Endothelial cell of umbilical vein (primary cell): ENCODE results near the gene INPP1. TPM values are rescaled to one million over a fixed set of nuclear protein-coding genes. Genes with fewer than 3 reads are reported as not detected.

ENCODE experiments used
- BruUV-seq: library from RNA; stranded (reverse); fragments of 400-500 nt; replicated peaks from 2 replicates; lab custom pipeline; 2021; lab: Mats Ljungman, UMichigan
- CTCF ChIA-PET: fragments of 300-600, 350-600 bp; sonication (Branson Sonifier 250); formaldehyde crosslinking; loops from one replicate; lab custom pipeline; 2021; ENCODE audit warnings: antibody characterized with exemption, inconsistent platforms; lab: Charles Lee
- POLR2A ChIA-PET: fragments of 300-600, 350-600 bp; sonication (Branson Sonifier 250); formaldehyde crosslinking; loops from one replicate; lab custom pipeline; 2021; ENCODE audit warnings: antibody characterized with exemption, inconsistent platforms; lab: Charles Lee
- DNase-seq: peaks from one replicate; pipeline ENCODE4 v3.0.0-alpha.2; 2011; ENCODE audit warnings: low read depth, low spot score
- FAIRE-seq: peaks from 2 replicates; lab custom pipeline; 2011; peaks lifted over from hg19 to GRCh38; lab: Jason Lieb, UNC
- H2AFZ ChIP-seq: 2 replicates; pipeline ENCODE4 v1.6.0; 2012; ENCODE audit warnings: low read depth, low read length, control low read depth, inconsistent platforms
- H3K27ac ChIP-seq: 2 replicates; pipeline ENCODE4 v1.5.1; 2011; ENCODE audit warnings: low read depth, mild to moderate bottlenecking, control low read depth, low read length, moderate library complexity; ENCODE audit not compliant: insufficient read depth
- H3K27me3 ChIP-seq, 2 experiments: 2 replicates each; pipeline versions ENCODE4 v1.6.0 to v1.6.1; 2011; ENCODE audit warnings: low read length in 2 of 2, mixed read lengths in 1 of 2; ENCODE audit not compliant: control insufficient read depth in 2 of 2, insufficient read depth in 2 of 2
- H3K36me3 ChIP-seq, 2 experiments: 2 replicates in 1 of 2; 3 replicates in 1 of 2; pipeline ENCODE4 v1.5.1; 2011; ENCODE audit warnings: low read length in 2 of 2, mild to moderate bottlenecking in 1 of 2, moderate library complexity in 1 of 2; ENCODE audit not compliant: control insufficient read depth in 2 of 2, insufficient read depth in 2 of 2; ENCODE audit errors: extremely low read depth in 1 of 2
- H3K4me1 ChIP-seq: 3 replicates; pipeline ENCODE4 v1.5.1; 2011; ENCODE audit warnings: mild to moderate bottlenecking, low read length; ENCODE audit not compliant: control insufficient read depth, insufficient read depth; ENCODE audit errors: extremely low read depth
- H3K4me2 ChIP-seq: 2 replicates; pipeline ENCODE4 v1.6.1; 2011; ENCODE audit warnings: low read length, control low read depth, mixed read lengths; ENCODE audit not compliant: insufficient read depth
- H3K4me3 ChIP-seq, 3 experiments: fragments of 200-600 bp in 1 of 3; sonication (generic), shearing (Covaris generic) in 1 of 3; replicated peaks in 1 of 3; 2 replicates each; pipeline ENCODE4 v1.5.1; 2011 to 2016; ENCODE audit warnings: control low read depth in 3 of 3, low read length in 3 of 3, mild to moderate bottlenecking in 2 of 3, inconsistent platforms in 1 of 3, low read depth in 1 of 3, moderate library complexity in 1 of 3; ENCODE audit not compliant: insufficient read depth in 1 of 3
- H3K79me2 ChIP-seq: 2 replicates; pipeline ENCODE4 v1.6.0; 2012; ENCODE audit warnings: low read length, inconsistent platforms; ENCODE audit not compliant: control insufficient read depth, insufficient read depth
- H3K9ac ChIP-seq: replicated peaks from 2 replicates; pipeline ENCODE3; 2011; ENCODE audit warnings: low read length, control low read depth; ENCODE audit not compliant: insufficient read depth; ENCODE audit errors: extremely low read depth
- H3K9me1 ChIP-seq: replicated peaks from 3 replicates; pipeline ENCODE4 v1.6.0; 2011; ENCODE audit warnings: mild to moderate bottlenecking, low read length; ENCODE audit not compliant: control insufficient read depth, insufficient read depth; ENCODE audit errors: extremely low read depth
- H3K9me3 ChIP-seq: replicated peaks from 2 replicates; pipeline ENCODE4 v1.5.1; 2012; ENCODE audit warnings: low read length, inconsistent platforms; ENCODE audit not compliant: control insufficient read depth, insufficient read depth
- H4K20me1 ChIP-seq: replicated peaks from 2 replicates; pipeline ENCODE3; 2011; ENCODE audit warnings: mild to moderate bottlenecking, low read length; ENCODE audit not compliant: control insufficient read depth, insufficient read depth; ENCODE audit errors: extremely low read depth
- EZH2 ChIP-seq: IDR thresholded peaks from 2 replicates; pipeline ENCODE4 v1.6.1; 2012; ENCODE audit warnings: borderline replicate concordance, low read depth, mild to moderate bottlenecking, moderate library complexity, low read length, inconsistent platforms; ENCODE audit not compliant: severe bottlenecking
- FOS ChIP-seq: IDR thresholded peaks from 2 replicates; pipeline ENCODE4 v1.6.1; 2011; ENCODE audit warnings: mild to moderate bottlenecking, low read length, moderate library complexity, borderline replicate concordance; ENCODE audit not compliant: insufficient read depth
- GATA2 ChIP-seq: IDR thresholded peaks from 2 replicates; pipeline ENCODE4 v1.7.0; 2011; ENCODE audit warnings: low read depth, mild to moderate bottlenecking, moderate library complexity, mixed read lengths, low read length; ENCODE audit not compliant: insufficient read length, insufficient read depth
- JUN ChIP-seq: IDR thresholded peaks from 2 replicates; pipeline ENCODE4 v1.6.1; 2011; ENCODE audit warnings: borderline replicate concordance, low read depth; ENCODE audit not compliant: insufficient read length, insufficient read depth
- MYC ChIP-seq: IDR thresholded peaks from one replicate; pipeline ENCODE4 v1.6.1; 2011; ENCODE audit warnings: mild to moderate bottlenecking, low read depth, low read length
- POLR2A ChIP-seq: IDR thresholded peaks from 2 replicates; pipeline ENCODE4 v1.6.1; 2012; ENCODE audit warnings: low read depth, mild to moderate bottlenecking, control low read depth, low read length
- POLR2AphosphoS5 ChIP-seq: IDR thresholded peaks from 2 replicates; pipeline ENCODE4 v1.6.1; 2012; ENCODE audit warnings: low read depth, mild to moderate bottlenecking, control low read depth, low read length, moderate library complexity; ENCODE audit not compliant: insufficient read depth
- dilution Hi-C: fragments of 300-500 bp; cut with MboI; formaldehyde crosslinking; loops from one replicate; pipeline ENCODE4 v1.15.0; 2019; ENCODE audit warnings: low sequenced_read_pairs; ENCODE audit not compliant: extremely low pct_ligation_motif_present
- intact Hi-C: fragments of 100-400 bp; cut with micrococcal nuclease; formaldehyde crosslinking; loops from one replicate; pipeline ENCODE4 v1.10.0; 2022
- polyA plus RNA-seq, 4 experiments: library from polyadenylated mRNA; depleted of rRNA in 3 of 4; stranded (reverse) in 3 of 4; unstranded in 1 of 4; fragments of >200 nt; gene quantifications; 2 replicates each; pipeline versions ENCODE4 v1.2.1 to v1.2.3, GENCODE V29; 2011 to 2012; ENCODE audit warnings: missing spikeins in 1 of 4
- total RNA-seq: library from RNA; stranded (reverse); gene quantifications from 2 replicates; pipeline ENCODE4 v1.2.3, GENCODE V29; 2021
- TF ChIP-seq, protein P1 (sequence below), 2 donors: IDR thresholded peaks; 1 replicate in 1 of 2; 2 replicates in 1 of 2; pipeline ENCODE4 v1.5.1; 2011; ENCODE audit warnings: low read length in 2 of 2, mild to moderate bottlenecking in 2 of 2, moderate library complexity in 2 of 2, control low read depth in 1 of 2, inconsistent platforms in 1 of 2, low read depth in 1 of 2; ENCODE audit not compliant: insufficient read depth in 1 of 2; ENCODE audit errors: extremely low read depth in 1 of 2
- TF ChIP-seq, protein P2 (sequence below): IDR thresholded peaks from 2 replicates; pipeline ENCODE4 v1.6.1; 2011; ENCODE audit not compliant: insufficient read depth, insufficient read length

Gene INPP1
- total and polyA plus RNA-seq, 2 donors (not counting 3 experiments of a cell fraction or from before 2014, with no cell fraction given) = 10.6 to 36.8 TPM

DNA sequence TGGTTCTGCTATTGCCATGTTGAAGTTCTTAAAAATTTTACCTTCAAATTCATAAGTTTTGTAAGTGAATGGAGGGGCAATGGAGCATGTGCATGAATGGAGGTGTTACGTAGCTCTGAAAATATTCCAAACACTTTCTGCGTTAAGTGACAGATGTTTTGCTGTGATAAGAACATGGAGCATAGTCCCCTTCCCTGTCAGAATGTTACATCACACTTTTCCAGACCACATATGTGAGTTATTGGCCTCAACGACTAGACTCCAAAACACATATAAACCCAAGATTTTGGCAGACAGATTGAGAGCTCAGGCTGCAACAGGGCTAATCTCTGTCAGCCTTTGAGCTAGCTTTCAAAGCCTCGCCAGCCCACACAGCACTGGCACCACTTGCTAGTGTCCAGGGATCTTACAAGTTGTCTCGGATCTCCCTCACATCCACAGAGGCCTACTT, 37.6 kb downstream of the INPP1 start:
- CTCF ChIA-PET = interaction anchor here (0.6 to 3.5 kb wide), 2 partner anchors 130 to 182 kb away, joined by 3 to 35 read pairs; no protein-coding TSS in a partner anchor
- intact Hi-C loops = no loop called here

More for the DNA sequence above, 37.6 kb downstream of the INPP1 start:
- Histone ChIP-seq H3K36me3 (no peaks in the 10 kb centered on the region), H3K27me3 (peaks cover 0 to 4% of the 10 kb centered on the region in 2 experiments), H3K9me1 (no peaks in the 10 kb centered on the region), H3K9ac (no peak overlapping the region), H3K27ac (no peak overlapping the region), H3K9me3 (no peaks in the 10 kb centered on the region), H3K79me2 (no peaks in the 10 kb centered on the region), H4K20me1 (no peaks in the 10 kb centered on the region), H3K4me1 (no peaks in the 10 kb centered on the region), H3K4me2 (no peak overlapping the region), H3K4me3 (no peak overlapping the region), H2AFZ (no peak overlapping the region)
- BruUV-seq = no TSS peak
- DNase-seq = no peak
- dilution Hi-C loops = no loop called here
- POLR2A ChIA-PET = no interaction called here
- no peak for TF ChIP-seq MYC
- TF ChIP-seq EZH2 = no peak
- no peak for TF ChIP-seq POLR2AphosphoS5
- no peak for TF ChIP-seq FOS
- no peak for TF ChIP-seq GATA2
- TF ChIP-seq, protein P1, sequence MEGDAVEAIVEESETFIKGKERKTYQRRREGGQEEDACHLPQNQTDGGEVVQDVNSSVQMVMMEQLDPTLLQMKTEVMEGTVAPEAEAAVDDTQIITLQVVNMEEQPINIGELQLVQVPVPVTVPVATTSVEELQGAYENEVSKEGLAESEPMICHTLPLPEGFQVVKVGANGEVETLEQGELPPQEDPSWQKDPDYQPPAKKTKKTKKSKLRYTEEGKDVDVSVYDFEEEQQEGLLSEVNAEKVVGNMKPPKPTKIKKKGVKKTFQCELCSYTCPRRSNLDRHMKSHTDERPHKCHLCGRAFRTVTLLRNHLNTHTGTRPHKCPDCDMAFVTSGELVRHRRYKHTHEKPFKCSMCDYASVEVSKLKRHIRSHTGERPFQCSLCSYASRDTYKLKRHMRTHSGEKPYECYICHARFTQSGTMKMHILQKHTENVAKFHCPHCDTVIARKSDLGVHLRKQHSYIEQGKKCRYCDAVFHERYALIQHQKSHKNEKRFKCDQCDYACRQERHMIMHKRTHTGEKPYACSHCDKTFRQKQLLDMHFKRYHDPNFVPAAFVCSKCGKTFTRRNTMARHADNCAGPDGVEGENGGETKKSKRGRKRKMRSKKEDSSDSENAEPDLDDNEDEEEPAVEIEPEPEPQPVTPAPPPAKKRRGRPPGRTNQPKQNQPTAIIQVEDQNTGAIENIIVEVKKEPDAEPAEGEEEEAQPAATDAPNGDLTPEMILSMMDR (IDR thresholded peaks at IDR 0.05; ENCODE audit: extremely low read depth in 1 of 2, insufficient read depth in 1 of 2, low read depth in 1 of 2, low read length in 2 of 2) = no peak
- TF ChIP-seq, protein P2, sequence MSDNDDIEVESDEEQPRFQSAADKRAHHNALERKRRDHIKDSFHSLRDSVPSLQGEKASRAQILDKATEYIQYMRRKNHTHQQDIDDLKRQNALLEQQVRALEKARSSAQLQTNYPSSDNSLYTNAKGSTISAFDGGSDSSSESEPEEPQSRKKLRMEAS = no peak
- TF ChIP-seq POLR2A = no peak
- TF ChIP-seq JUN = no peak
- FAIRE-seq = no peak
